IMR-90 (cell line): ENCODE measurements around the gene SYNE1. TPM values are rescaled to one million over a fixed set of nuclear protein-coding genes. Genes with fewer than 3 reads are reported as not detected.

Source experiments
- ATAC-seq: fragments of 200-7000 bp; cut with Tn5 transposase; 2 replicates; pipeline ENCODE4 v1.9.1; 2020; ENCODE audit warnings: low read depth, mild to moderate bottlenecking, moderate library complexity
- BruUV-seq: library from RNA; stranded (reverse); fragments of 400-500 nt; replicated peaks from 2 replicates; lab custom pipeline; 2021; lab: Mats Ljungman, UMichigan
- CTCF ChIA-PET: fragments of 300-600 bp; formaldehyde crosslinking; extraction: SDS; loops from one replicate; lab custom pipeline; 2021; ENCODE audit warnings: antibody characterized with exemption; lab: Yijun Ruan, JAX
- POLR2A ChIA-PET: fragments of 300-600 bp; sonication (Branson Sonifier 250); formaldehyde crosslinking; loops from one replicate; lab custom pipeline; 2022; ENCODE audit warnings: antibody characterized with exemption; ENCODE audit not compliant: unreplicated experiment; lab: Charles Lee
- DNase-seq: peaks from one replicate; pipeline ENCODE4 v3.0.0; 2013
- H2AFZ ChIP-seq: replicated peaks from 2 replicates; pipeline ENCODE3; 2013; ENCODE audit warnings: low read length, mild to moderate bottlenecking; ENCODE audit not compliant: poor library complexity
- H2AK5ac ChIP-seq: 2 replicates; pipeline ENCODE4 v1.6.1; 2013; ENCODE audit warnings: low read depth, low read length, inconsistent platforms
- H2AK9ac ChIP-seq: replicated peaks from 2 replicates; pipeline ENCODE3; 2013; ENCODE audit warnings: mild to moderate bottlenecking, low read depth, low read length, moderate library complexity; ENCODE audit not compliant: poor library complexity
- H2BK120ac ChIP-seq: 2 replicates; pipeline ENCODE4 v1.6.1; 2013; ENCODE audit warnings: low read depth, low read length, inconsistent platforms
- H2BK15ac ChIP-seq: 3 replicates; pipeline ENCODE4 v1.6.1; 2013; ENCODE audit warnings: low read depth, low read length, inconsistent platforms
- H2BK20ac ChIP-seq: 2 replicates; pipeline ENCODE4 v1.6.1; 2013; ENCODE audit warnings: low read depth, mild to moderate bottlenecking, inconsistent platforms, low read length, moderate library complexity
- H2BK5ac ChIP-seq: 2 replicates; pipeline ENCODE4 v1.6.1; 2013; ENCODE audit warnings: mild to moderate bottlenecking, low read depth, low read length, inconsistent platforms; ENCODE audit not compliant: poor library complexity, severe bottlenecking
- H3K14ac ChIP-seq: replicated peaks from 2 replicates; pipeline ENCODE4 v1.6.1; 2013; ENCODE audit warnings: low read depth, low read length, inconsistent platforms
- H3K18ac ChIP-seq: 2 replicates; pipeline ENCODE4 v1.6.1; 2013; ENCODE audit warnings: low read depth, low read length, control low read depth
- H3K23ac ChIP-seq: 2 replicates; pipeline ENCODE4 v1.6.1; 2013; ENCODE audit warnings: low read depth, low read length, inconsistent platforms
- H3K27ac ChIP-seq: 2 replicates; pipeline ENCODE4 v1.5.1; 2013; ENCODE audit warnings: mild to moderate bottlenecking, control low read depth, low read length; ENCODE audit not compliant: insufficient read depth
- H3K27me3 ChIP-seq: 2 replicates; pipeline ENCODE4 v1.6.1; 2013; ENCODE audit warnings: low read length; ENCODE audit not compliant: control insufficient read depth, insufficient read depth
- H3K36me3 ChIP-seq: 2 replicates; pipeline ENCODE4 v1.6.1; 2013; ENCODE audit warnings: low read length, mixed read lengths; ENCODE audit not compliant: control insufficient read depth, insufficient read depth
- H3K4ac ChIP-seq: 2 replicates; pipeline ENCODE4 v1.6.1; 2013; ENCODE audit warnings: low read depth, low read length, inconsistent platforms
- H3K4me1 ChIP-seq: 2 replicates; pipeline ENCODE4 v1.6.1; 2013; ENCODE audit warnings: low read length, mixed read lengths; ENCODE audit not compliant: control insufficient read depth, insufficient read depth
- H3K4me2 ChIP-seq: 2 replicates; pipeline ENCODE4 v1.6.1; 2013; ENCODE audit warnings: low read depth, mild to moderate bottlenecking, control low read depth, low read length, moderate library complexity
- H3K4me3 ChIP-seq: 2 replicates; pipeline ENCODE4 v1.5.1; 2013; ENCODE audit warnings: low read depth, mild to moderate bottlenecking, control low read depth, low read length, moderate library complexity; ENCODE audit not compliant: insufficient read depth
- H3K56ac ChIP-seq: 2 replicates; pipeline ENCODE4 v1.6.1; 2013; ENCODE audit warnings: low read length, inconsistent platforms; ENCODE audit not compliant: insufficient read depth; ENCODE audit errors: extremely low read depth
- H3K79me1 ChIP-seq, 2 experiments: 2 replicates each; pipeline ENCODE4 v1.6.1; 2013; ENCODE audit warnings: low read length in 2 of 2, inconsistent platforms in 1 of 2, low read depth in 1 of 2
- H3K9ac ChIP-seq: 2 replicates; pipeline ENCODE4 v1.6.1; 2013; ENCODE audit warnings: low read depth, low read length, control low read depth
- H3K9me1 ChIP-seq: 2 replicates; pipeline ENCODE4 v1.6.1; 2013; ENCODE audit warnings: low read length, inconsistent platforms; ENCODE audit not compliant: insufficient read depth
- H3K9me3 ChIP-seq: 2 replicates; pipeline ENCODE4 v1.6.1; 2013; ENCODE audit warnings: low read length; ENCODE audit not compliant: control insufficient read depth, insufficient read depth
- H4K20me1 ChIP-seq: 2 replicates; pipeline ENCODE4 v1.6.1; 2013; ENCODE audit warnings: low read length, inconsistent platforms; ENCODE audit not compliant: insufficient read depth
- H4K5ac ChIP-seq: 2 replicates; pipeline ENCODE4 v1.6.1; 2013; ENCODE audit warnings: mild to moderate bottlenecking, low read depth, low read length, control low read depth
- H4K8ac ChIP-seq, 2 experiments: 2 replicates each; pipeline ENCODE4 v1.6.1; 2013; ENCODE audit warnings: low read depth in 2 of 2, low read length in 2 of 2, control low read depth in 1 of 2, inconsistent platforms in 1 of 2
- H4K91ac ChIP-seq: 2 replicates; pipeline ENCODE4 v1.6.1; 2013; ENCODE audit warnings: low read depth, low read length, inconsistent platforms; ENCODE audit not compliant: insufficient read depth
- BHLHE40 ChIP-seq: fragments of 150-350 bp; IDR thresholded peaks from 2 replicates; pipeline ENCODE4 v1.6.1; 2016; ENCODE audit warnings: mild to moderate bottlenecking, low read depth, low read length
- CEBPB ChIP-seq: IDR thresholded peaks from 2 replicates; pipeline ENCODE4 v1.6.1; 2012; ENCODE audit warnings: low read depth, low read length, improper control_type of control experiment
- CHD1 ChIP-seq: IDR thresholded peaks from 2 replicates; pipeline ENCODE4 v1.6.1; 2012; ENCODE audit warnings: low read depth, low read length, improper control_type of control experiment
- CTCF ChIP-seq: conservative IDR thresholded peaks from 2 replicates; pipeline ENCODE4 v1.5.1; 2012; ENCODE audit warnings: mild to moderate bottlenecking, low read depth, low read length, improper control_type of control experiment
- FOS ChIP-seq: fragments of 150-350 bp; IDR thresholded peaks from 2 replicates; pipeline ENCODE4 v1.6.1; 2016; ENCODE audit warnings: low read depth, low read length
- MAFK ChIP-seq: IDR thresholded peaks from 2 replicates; pipeline ENCODE4 v1.6.1; 2012; ENCODE audit warnings: low read depth, low read length, improper control_type of control experiment
- MAZ ChIP-seq: IDR thresholded peaks from 2 replicates; pipeline ENCODE4 v1.6.1; 2012; ENCODE audit warnings: low read depth, mild to moderate bottlenecking, low read length, improper control_type of control experiment, moderate library complexity, borderline replicate concordance
- MXI1 ChIP-seq: IDR thresholded peaks from 2 replicates; pipeline ENCODE4 v1.6.1; 2012; ENCODE audit warnings: low read depth, mild to moderate bottlenecking, low read length, moderate library complexity, borderline replicate concordance
- NFE2L2 ChIP-seq: fragments of 150-350 bp; IDR thresholded peaks from 2 replicates; pipeline ENCODE4 v1.6.1; 2016; ENCODE audit warnings: low read depth, mild to moderate bottlenecking, low read length
- POLR2A ChIP-seq: IDR thresholded peaks from 2 replicates; pipeline ENCODE4 v1.6.1; 2012; ENCODE audit warnings: mild to moderate bottlenecking, low read depth, low read length
- RAD21 ChIP-seq: IDR thresholded peaks from 2 replicates; pipeline ENCODE4 v1.6.1; 2012; ENCODE audit warnings: low read length, improper control_type of control experiment
- RCOR1 ChIP-seq: IDR thresholded peaks from 2 replicates; pipeline ENCODE4 v1.6.1; 2012; ENCODE audit warnings: mild to moderate bottlenecking, low read length, improper control_type of control experiment; ENCODE audit not compliant: insufficient replicate concordance
- RFX5 ChIP-seq: IDR thresholded peaks from 2 replicates; pipeline ENCODE4 v1.8.0; 2012; ENCODE audit warnings: low read depth, mild to moderate bottlenecking, low read length, moderate library complexity
- SMC3 ChIP-seq: fragments of 150-350 bp; IDR thresholded peaks from 2 replicates; pipeline ENCODE4 v1.6.1; 2016; ENCODE audit warnings: low read depth, mild to moderate bottlenecking, antibody characterized with exemption, low read length, moderate library complexity
- WGBS, 2 experiments: methylation state at CpG; one replicate each; pipeline versions ENCODE4 v1.1.5 to v1.1.7; 2013; ENCODE audit warnings: missing lambda C conversion rate in 2 of 2; ENCODE audit not compliant: insufficient read length in 1 of 2; ENCODE audit errors: extremely low coverage in 2 of 2; 5-methylcytosine and 5-hydroxymethylcytosine counted together
- dilution Hi-C: fragments of 300-500 bp; cut with HindIII; formaldehyde crosslinking; loops from one replicate; pipeline ENCODE4 v1.14.3; 2018; ENCODE audit warnings: low sequenced_read_pairs; ENCODE audit not compliant: unreplicated experiment
- in situ Hi-C: fragments of 300-500 bp; cut with MboI; formaldehyde crosslinking; loops from 3 replicates; pipeline ENCODE4 v1.14.3; 2019; ENCODE audit warnings: low sequenced_read_pairs, inconsistent platforms, mixed read lengths
- intact Hi-C: fragments of 100-400 bp; cut with micrococcal nuclease; formaldehyde crosslinking; loops from 2 replicates; pipeline ENCODE4 v1.10.0; 2022
- polyA plus RNA-seq, 3 experiments: library from polyadenylated mRNA; depleted of rRNA; stranded (reverse); fragments of >200 nt; gene quantifications; 2 replicates each; pipeline ENCODE4 v1.2.3, GENCODE V29; 2012; ENCODE audit warnings: low replicate concordance in 1 of 3
- total RNA-seq: library from RNA; depleted of rRNA; stranded (reverse); fragments of >200 nt; gene quantifications from 2 replicates; pipeline ENCODE4 v1.2.3, GENCODE V29; 2012
- TF ChIP-seq, protein P1 (sequence below): fragments of 150-350 bp; IDR thresholded peaks from 2 replicates; pipeline ENCODE4 v1.6.1; 2016; ENCODE audit warnings: low read depth, mild to moderate bottlenecking, low read length, moderate library complexity, borderline replicate concordance
- TF ChIP-seq, protein P2 (sequence below): fragments of 150-350 bp; IDR thresholded peaks from 2 replicates; pipeline ENCODE4 v1.6.1; 2017; ENCODE audit warnings: mild to moderate bottlenecking, antibody characterized with exemption, low read length, low read depth

The SYNE1 gene
- total and polyA plus RNA-seq, 2 of the 4 experiments (the other 2 are of a cell fraction), result 34.1 to 159 TPM

DNA sequence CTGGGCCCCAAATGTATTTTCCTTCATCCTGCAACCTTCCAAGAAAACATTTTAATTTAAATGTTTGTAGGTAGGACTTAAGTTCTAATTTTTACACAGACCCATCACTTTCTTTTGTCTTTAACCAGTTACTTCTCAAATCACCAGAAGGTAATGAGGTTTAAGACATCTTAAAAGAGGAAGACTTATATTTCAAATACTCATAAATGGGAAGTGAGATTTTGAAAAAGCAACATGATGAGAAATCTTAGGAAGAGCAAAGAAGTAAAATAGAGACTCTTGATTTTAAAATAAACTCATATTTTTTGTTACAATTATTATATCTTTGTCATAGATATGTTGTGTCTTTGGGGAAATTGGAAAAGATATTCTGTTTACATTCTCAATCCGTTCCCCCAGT is 82.3 kb downstream of the SYNE1 start:
- H2BK15ac ChIP-seq, result no peak overlapping the region
- dilution Hi-C loops (no loop called here), in situ Hi-C loops (loop anchor here (10.0 kb wide), 1 partner anchor 110 kb away; no protein-coding TSS in a partner anchor), intact Hi-C loops (loop anchor here (5.0 to 10.0 kb wide), 3 partner anchors 170 to 392 kb away; no protein-coding TSS in a partner anchor)
- no peaks in the 10 kb centered on the region for H3K27me3 ChIP-seq
- no peak overlapping the region for H3K9ac ChIP-seq
- no peak overlapping the region for H4K8ac ChIP-seq
- H4K5ac ChIP-seq, result no peak overlapping the region
- H2AK5ac ChIP-seq, result no peak overlapping the region
- no peak overlapping the region for H2BK120ac ChIP-seq
- no peak overlapping the region for H3K4me2 ChIP-seq
- WGBS, 2 experiments, result no CpG with 5 or more reads among the region's 1 CpG
- peaks cover 2% of the 10 kb centered on the region; the same call in 1 of the 2 replicates for H3K9me3 ChIP-seq
- no peak for TF ChIP-seq RAD21
- no peak for TF ChIP-seq MAFK
- TF ChIP-seq, protein P1, sequence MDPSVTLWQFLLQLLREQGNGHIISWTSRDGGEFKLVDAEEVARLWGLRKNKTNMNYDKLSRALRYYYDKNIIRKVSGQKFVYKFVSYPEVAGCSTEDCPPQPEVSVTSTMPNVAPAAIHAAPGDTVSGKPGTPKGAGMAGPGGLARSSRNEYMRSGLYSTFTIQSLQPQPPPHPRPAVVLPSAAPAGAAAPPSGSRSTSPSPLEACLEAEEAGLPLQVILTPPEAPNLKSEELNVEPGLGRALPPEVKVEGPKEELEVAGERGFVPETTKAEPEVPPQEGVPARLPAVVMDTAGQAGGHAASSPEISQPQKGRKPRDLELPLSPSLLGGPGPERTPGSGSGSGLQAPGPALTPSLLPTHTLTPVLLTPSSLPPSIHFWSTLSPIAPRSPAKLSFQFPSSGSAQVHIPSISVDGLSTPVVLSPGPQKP, result no peak
- no peak for TF ChIP-seq RCOR1
- no peak for TF ChIP-seq POLR2A
- TF ChIP-seq FOS, result no peak
- TF ChIP-seq CHD1, result no peak
- TF ChIP-seq BHLHE40, result no peak
- no peak for TF ChIP-seq CTCF
- no peak for TF ChIP-seq NFE2L2
- no peak for TF ChIP-seq MAZ
- TF ChIP-seq CEBPB, result no peak
- no peak for TF ChIP-seq RFX5
- TF ChIP-seq SMC3, result no peak
- TF ChIP-seq MXI1, result no peak
- TF ChIP-seq, protein P2, sequence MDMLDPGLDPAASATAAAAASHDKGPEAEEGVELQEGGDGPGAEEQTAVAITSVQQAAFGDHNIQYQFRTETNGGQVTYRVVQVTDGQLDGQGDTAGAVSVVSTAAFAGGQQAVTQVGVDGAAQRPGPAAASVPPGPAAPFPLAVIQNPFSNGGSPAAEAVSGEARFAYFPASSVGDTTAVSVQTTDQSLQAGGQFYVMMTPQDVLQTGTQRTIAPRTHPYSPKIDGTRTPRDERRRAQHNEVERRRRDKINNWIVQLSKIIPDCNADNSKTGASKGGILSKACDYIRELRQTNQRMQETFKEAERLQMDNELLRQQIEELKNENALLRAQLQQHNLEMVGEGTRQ, result no peak
- no peak overlapping the region for H3K56ac ChIP-seq
- no peaks in the 10 kb centered on the region for H3K4me1 ChIP-seq
- ChIA-PET POLR2A (no interaction called here), CTCF (no interaction called here)
- H3K23ac ChIP-seq, result no peak overlapping the region
- ATAC-seq (no peak), DNase-seq (no peak)
- no peak overlapping the region for H3K18ac ChIP-seq
- H3K4ac ChIP-seq, result no peak overlapping the region
- peaks cover 7 to 9% of the 10 kb centered on the region in 2 experiments; a peak in 2 of 4 replicates for H3K79me1 ChIP-seq
- H2BK5ac ChIP-seq, result no peak overlapping the region
- no peaks in the 10 kb centered on the region for H4K20me1 ChIP-seq
- H3K27ac ChIP-seq, result no peak overlapping the region
- no peak overlapping the region for H2BK20ac ChIP-seq
- no peaks in the 10 kb centered on the region for H3K36me3 ChIP-seq
- H2AK9ac ChIP-seq, result no peak overlapping the region
- no TSS peak for BruUV-seq
- no peak overlapping the region for H3K14ac ChIP-seq
- H3K9me1 ChIP-seq, result no peaks in the 10 kb centered on the region
- no peak overlapping the region for H4K91ac ChIP-seq
- no peak overlapping the region for H3K4me3 ChIP-seq
- no peak overlapping the region for H2AFZ ChIP-seq
